Mesothelial cell of epicardium (in vitro differentiated cells): Measurements from ENCODE around the gene ABCA12. TPM values are rescaled to one million over a fixed set of nuclear protein-coding genes. Genes with fewer than 3 reads are reported as not detected.

ENCODE experiments used
- DNase-seq, 2 experiments: peaks; one replicate each; pipeline ENCODE4 v3.0.0; 2021; ENCODE audit warnings: low spot score in 2 of 2; ENCODE audit not compliant: unreplicated experiment in 2 of 2
- H3K27ac Mint-ChIP-seq: 2 replicates; pipeline ENCODE4 v1.8.0; 2021; ENCODE audit warnings: mixed read lengths
- H3K27me3 Mint-ChIP-seq: 2 replicates; pipeline ENCODE4 v1.8.0; 2021; ENCODE audit warnings: low read depth, mixed read lengths
- H3K36me3 Mint-ChIP-seq: 2 replicates; pipeline ENCODE4 v1.8.0; 2021; ENCODE audit warnings: mixed read lengths
- H3K4me1 Mint-ChIP-seq: 2 replicates; pipeline ENCODE4 v1.8.0; 2021; ENCODE audit warnings: mixed read lengths
- H3K4me3 Mint-ChIP-seq: 2 replicates; pipeline ENCODE4 v1.8.0; 2021; ENCODE audit warnings: mild to moderate bottlenecking, moderate library complexity, mixed read lengths
- H3K9me3 Mint-ChIP-seq: 2 replicates; pipeline ENCODE4 v1.8.0; 2021; ENCODE audit warnings: mixed read lengths
- CTCF ChIP-seq: fragments of 200-600 bp; sonication (generic); IDR thresholded peaks from one replicate; pipeline ENCODE4 v1.5.0; 2021; ENCODE audit warnings: antibody characterized with exemption; ENCODE audit not compliant: unreplicated experiment
- total RNA-seq: library from RNA; stranded (reverse); gene quantifications from 3 replicates; pipeline ENCODE4 v1.2.1, GENCODE V29; 2021

The ABCA12 gene
- total RNA-seq, 1 donor from 2014 or later, result 0.89 TPM

DNA sequence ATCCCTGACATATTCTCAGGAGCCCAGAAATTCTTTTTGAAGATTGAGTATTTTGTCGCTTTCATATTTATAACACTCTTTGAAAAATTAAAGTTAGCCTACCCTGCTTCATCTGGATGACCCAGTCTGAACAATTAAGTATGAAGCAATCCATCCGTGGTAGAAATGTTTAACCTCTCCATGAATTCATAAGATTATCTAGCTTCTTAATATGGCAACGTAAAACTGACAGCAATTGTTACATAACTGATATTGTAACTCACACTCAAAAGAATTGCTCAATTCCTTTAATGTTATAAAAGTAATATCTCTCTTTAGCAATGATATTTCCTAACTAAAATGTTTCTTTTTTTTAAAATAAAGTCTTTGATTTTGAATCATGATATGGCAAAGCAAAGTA, 7.2 kb upstream of the ABCA12 start:
- no peaks in the 10 kb centered on the region for H3K36me3 Mint-ChIP-seq
- H3K27me3 Mint-ChIP-seq, result no peaks in the 10 kb centered on the region
- no peak for DNase-seq

GRCh38 chr2:215144106-215144875, 5.9 kb upstream of the ABCA12 start:
- DNase-seq, result no peak
- no peaks in the 10 kb centered on the region for H3K27me3 Mint-ChIP-seq
- no peak for TF ChIP-seq CTCF
- no peaks in the 10 kb centered on the region for H3K36me3 Mint-ChIP-seq
- H3K4me1 Mint-ChIP-seq, result peaks cover 5% of the 10 kb centered on the region
- H3K27ac Mint-ChIP-seq, result no peak overlapping the region
- H3K4me3 Mint-ChIP-seq, result no peak overlapping the region
- no peaks in the 10 kb centered on the region for H3K9me3 Mint-ChIP-seq

More for the DNA sequence above, 7.2 kb upstream of the ABCA12 start:
- no peak overlapping the region for H3K27ac Mint-ChIP-seq
- no peak for TF ChIP-seq CTCF
- no peaks in the 10 kb centered on the region for H3K4me1 Mint-ChIP-seq
- H3K9me3 Mint-ChIP-seq, result no peaks in the 10 kb centered on the region
- H3K4me3 Mint-ChIP-seq, result no peak overlapping the region

DNA sequence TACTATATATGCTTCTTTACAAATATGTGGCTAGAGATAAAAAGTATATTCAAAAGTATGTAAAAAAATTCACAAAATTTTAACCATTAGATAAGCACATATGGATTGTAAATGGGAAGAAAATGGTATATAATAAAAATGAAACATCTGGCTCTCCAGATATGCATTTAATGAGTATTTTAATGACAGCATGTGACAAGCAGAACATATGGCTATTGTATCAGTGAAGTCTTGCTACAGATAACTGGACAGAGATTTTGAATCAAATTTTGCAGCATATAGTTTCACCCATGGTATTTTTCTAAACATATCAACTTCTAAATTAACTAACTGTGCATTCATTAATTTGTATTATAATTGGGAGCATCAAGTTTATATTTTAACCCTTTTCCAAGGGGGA, 5.0 kb upstream of the ABCA12 start:
- TF ChIP-seq CTCF, result no peak
- DNase-seq, result no peak
- H3K36me3 Mint-ChIP-seq, result no peaks in the 10 kb centered on the region
- H3K4me3 Mint-ChIP-seq, result no peak overlapping the region
- H3K27me3 Mint-ChIP-seq, result no peaks in the 10 kb centered on the region
- H3K9me3 Mint-ChIP-seq, result no peaks in the 10 kb centered on the region
- no peak overlapping the region for H3K27ac Mint-ChIP-seq
- H3K4me1 Mint-ChIP-seq, result peaks cover 10% of the 10 kb centered on the region

DNA sequence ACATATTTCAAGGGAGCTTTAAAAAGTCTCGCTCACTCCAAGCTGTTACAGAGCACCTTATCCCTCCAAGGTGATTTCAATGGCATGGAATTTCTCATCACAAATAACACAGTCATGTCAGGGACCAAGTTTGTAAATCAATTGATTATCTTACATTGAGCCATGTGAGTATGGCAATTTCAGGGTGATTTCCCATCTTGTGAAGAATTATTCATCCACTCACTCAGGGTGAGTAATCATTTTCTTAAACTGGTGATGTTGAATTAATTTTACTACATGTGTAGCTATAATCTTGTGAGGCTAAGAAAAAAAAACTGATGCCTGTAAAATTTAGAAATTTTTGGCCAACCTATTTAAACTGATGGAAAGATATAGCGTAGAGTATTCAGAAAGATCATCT, 3.3 kb upstream of the ABCA12 start:
- Mint-ChIP-seq H3K4me1 (peaks cover 27% of the 10 kb centered on the region), H3K27ac (no peak overlapping the region), H3K36me3 (no peaks in the 10 kb centered on the region)

GRCh38 chr2:215140166-215140707, 1.8 kb upstream of the ABCA12 start:
- H3K4me1 Mint-ChIP-seq, result peaks cover 31% of the 10 kb centered on the region
- no peak for TF ChIP-seq CTCF

More for the DNA sequence above, 3.3 kb upstream of the ABCA12 start:
- DNase-seq, result no peak
- no peak for TF ChIP-seq CTCF
- Mint-ChIP-seq H3K4me3 (no peak overlapping the region), H3K9me3 (no peaks in the 10 kb centered on the region), H3K27me3 (no peaks in the 10 kb centered on the region)

More at GRCh38 chr2:215140166-215140707, 1.8 kb upstream of the ABCA12 start:
- Mint-ChIP-seq H3K27ac (no peak overlapping the region), H3K4me3 (no peak overlapping the region), H3K27me3 (no peaks in the 10 kb centered on the region), H3K36me3 (no peaks in the 10 kb centered on the region), H3K9me3 (no peaks in the 10 kb centered on the region)
- DNase-seq, result no peak
